Motor neuron (in vitro differentiated cells): Measurements from ENCODE around the gene SLC38A5. TPM values are rescaled to one million over a fixed set of nuclear protein-coding genes. Genes with fewer than 3 reads are reported as not detected.
"Not testable (repeated sequence)": the region's sequence is repeated elsewhere in the genome, so short reads cannot be mapped to it uniquely, and the experiment has no call there.

Experiments
- ATAC-seq, 8 experiments: fragments of 200-7000 bp; cut with Tn5 transposase; replicated peaks in 6 of 8; 2 replicates each; pipeline ENCODE4 v1.8.0; 2021; ENCODE audit warnings: mild to moderate bottlenecking in 8 of 8, moderate library complexity in 8 of 8
- H3K27ac ChIP-seq, 2 donors: fragments of 250-450 bp; sonication (Bioruptor Pico); 2 replicates each; pipeline ENCODE4 v1.9.0; 2021; ENCODE audit warnings: antibody characterized with exemption in 2 of 2, mild to moderate bottlenecking in 2 of 2, moderate library complexity in 1 of 2
- H3K4me1 ChIP-seq, 2 donors: fragments of 250-450 bp; sonication (Bioruptor Pico); replicated peaks in 1 of 2; 2 replicates each; pipeline ENCODE4 v1.6.1; 2021; ENCODE audit warnings: antibody characterized with exemption in 2 of 2, mild to moderate bottlenecking in 2 of 2, moderate library complexity in 1 of 2
- H3K4me3 ChIP-seq, 5 donors: fragments of 250-450 bp; sonication (Bioruptor Pico); 2 replicates each; pipeline ENCODE4 v1.9.0; 2021; ENCODE audit warnings: antibody characterized with exemption in 5 of 5, mild to moderate bottlenecking in 5 of 5, moderate library complexity in 4 of 5
- WGBS, 10 experiments: fragments of 450-650 bp; shearing (Covaris generic); methylation state at CpG; one replicate each; pipeline ENCODE4 v1.0.0; 2022; 5-methylcytosine and 5-hydroxymethylcytosine counted together
- in situ Hi-C, 9 experiments: fragments of 400-800 bp; cut with MboI; loops; one replicate each; pipeline ENCODE4 v1.15.0; 2021; ENCODE audit warnings: low sequenced_read_pairs in 9 of 9, low pct_unique_long_range_greater_than_20kb in 2 of 9; ENCODE audit not compliant: unreplicated experiment in 9 of 9
- total RNA-seq, 8 experiments: library from RNA; unstranded; fragments of 300-600 nt; gene quantifications; 2 replicates each; pipeline versions ENCODE4 v1.2.3 to v1.2.4, GENCODE V29; 2022

Gene SLC38A5
- total RNA-seq = 100 to 1,000 TPM in 2 of 8 experiments, 10 to 100 TPM in 1, 1 to 10 TPM in 4, under 1 TPM in 1; 0.27 to 169 (median 2.6) TPM

- H3K27ac ChIP-seq = no peak within 1 kb of the TSS
- peaks cover 4 to 29% of the 10 kb centered on the region in 2 donors for H3K4me1 ChIP-seq
- peak in 1 of 8 experiments; percentile 5 for ATAC-seq
- peak within 1 kb of the TSS in 2 of 5 donors; percentile 19 to 20 for H3K4me3 ChIP-seq
- in situ Hi-C loops = no loop called here
- WGBS, 10 experiments = 34% methylated on average over 4 of the region's 18 CpGs; no CpG with 5 or more reads in 9 of the 10 experiments
Observed at GRCh38 chrX:48470110-48470832, at the start of gene SLC38A5. Gene SLC38A5 (minus strand): TSS chrX:48470260. CDS start chrX:48467924, 2,336 bp downstream.

GRCh38 chrX:48519481-48519880, 49.4 kb upstream of the SLC38A5 start:
- in situ Hi-C loops, H3K4me3 ChIP-seq, H3K4me1 ChIP-seq, H3K27ac ChIP-seq, ATAC-seq: not testable (repeated sequence)
- WGBS, 10 experiments = 60 to 87% (median 80%) methylated on average over 1 to 3 of the region's 4 CpGs; no CpG with 5 or more reads in 7 of the 10 experiments

- no peak overlapping the region for H3K27ac ChIP-seq
- no peak overlapping the region for H3K4me3 ChIP-seq
- ATAC-seq = no peak
- WGBS, 10 experiments = 60 to 92% methylated on average over 1 to 2 of the region's 5 CpGs; no CpG with 5 or more reads in 8 of the 10 experiments
- in situ Hi-C loops = no loop called here
- H3K4me1 ChIP-seq = peaks cover 0 to 2% of the 10 kb centered on the region in 2 donors
Observed at GRCh38 chrX:48516987-48517386, 46.9 kb upstream of the SLC38A5 start.

- in situ Hi-C loops = no loop called here
- Histone ChIP-seq H3K27ac (no peak overlapping the region), H3K4me1 (peaks cover 0 to 2% of the 10 kb centered on the region in 2 donors), H3K4me3 (no peak overlapping the region)
- WGBS, 10 experiments = 53 to 100% (median 80%) methylated on average over 1 to 6 of the region's 10 CpGs; no CpG with 5 or more reads in 5 of the 10 experiments
- ATAC-seq = no peak
Observed at GRCh38 chrX:48516285-48516684, 46.2 kb upstream of the SLC38A5 start.

GRCh38 chrX:48515842-48516241, 45.8 kb upstream of the SLC38A5 start:
- Histone ChIP-seq H3K27ac (no peak overlapping the region), H3K4me1 (no peaks in the 10 kb centered on the region), H3K4me3 (no peak overlapping the region)
- 88 to 100% (median 100%) methylated on average over 1 to 6 of the region's 10 CpGs; no CpG with 5 or more reads in 7 of the 10 experiments for WGBS, 10 experiments
- in situ Hi-C loops = no loop called here
- no peak for ATAC-seq

- WGBS, 10 experiments = 51 to 100% (median 88%) methylated on average over 1 to 7 of the region's 9 CpGs; no CpG with 5 or more reads in 6 of the 10 experiments
- in situ Hi-C loops = no loop called here
- H3K4me1 ChIP-seq = no peaks in the 10 kb centered on the region
- no peak overlapping the region for H3K4me3 ChIP-seq
- no peak overlapping the region for H3K27ac ChIP-seq
- no peak for ATAC-seq
Observed at GRCh38 chrX:48514868-48515460, 44.9 kb upstream of the SLC38A5 start.

- WGBS, 10 experiments = 37 to 100% (median 80%) methylated on average over 1 to 2 of the region's 16 CpGs; no CpG with 5 or more reads in 5 of the 10 experiments
- Histone ChIP-seq H3K4me1 (no peaks in the 10 kb centered on the region), H3K27ac (no peak overlapping the region), H3K4me3 (no peak overlapping the region)
- no peak for ATAC-seq
- in situ Hi-C loops = no loop called here
Observed at GRCh38 chrX:48514126-48514806, 44.2 kb upstream of the SLC38A5 start.

GRCh38 chrX:48513670-48514069, 43.6 kb upstream of the SLC38A5 start:
- no peak for ATAC-seq
- Histone ChIP-seq H3K27ac (no peak overlapping the region), H3K4me1 (no peaks in the 10 kb centered on the region), H3K4me3 (no peak overlapping the region)
- in situ Hi-C loops = no loop called here
- 53 to 80% (median 80%) methylated on average over 1 to 4 of the region's 4 CpGs; no CpG with 5 or more reads in 6 of the 10 experiments for WGBS, 10 experiments

- Histone ChIP-seq H3K27ac (no peak overlapping the region), H3K4me1 (no peaks in the 10 kb centered on the region), H3K4me3 (no peak overlapping the region)
- ATAC-seq = no peak
- 58% methylated on average over 5 of the region's 20 CpGs; no CpG with 5 or more reads in 9 of the 10 experiments for WGBS, 10 experiments
- in situ Hi-C loops = no loop called here
Observed at GRCh38 chrX:48512371-48512935, 42.4 kb upstream of the SLC38A5 start.

GRCh38 chrX:48511560-48511959, 41.5 kb upstream of the SLC38A5 start:
- Histone ChIP-seq H3K4me3 (no peak overlapping the region), H3K27ac (no peak overlapping the region), H3K4me1 (no peaks in the 10 kb centered on the region)
- 0 to 80% (median 33%) methylated on average over 1 of the region's 4 CpGs; no CpG with 5 or more reads in 7 of the 10 experiments for WGBS, 10 experiments
- in situ Hi-C loops = no loop called here
- ATAC-seq = no peak

- Histone ChIP-seq H3K4me3 (peak overlapping the region; percentile 53 to 88 (median 73)), H3K27ac (peak overlapping the region in 1 of 2 donors; percentile 69), H3K4me1 (no peaks in the 10 kb centered on the region)
- ATAC-seq = no peak
- 32% methylated on average over 3 of the region's 11 CpGs; no CpG with 5 or more reads in 9 of the 10 experiments for WGBS, 10 experiments
- in situ Hi-C loops = no loop called here
Observed at GRCh38 chrX:48509619-48510018, 39.6 kb upstream of the SLC38A5 start.

GRCh38 chrX:48509245-48509590, 39.2 kb upstream of the SLC38A5 start:
- peak in 6 of 8 experiments; percentile 10 to 57 (median 50) for ATAC-seq
- Histone ChIP-seq H3K4me1 (no peaks in the 10 kb centered on the region), H3K4me3 (peak overlapping the region; percentile 53 to 88 (median 73)), H3K27ac (peak overlapping the region; percentile 69 to 79)
- WGBS, 10 experiments = 0% methylated on average over 1 of the region's 16 CpGs; no CpG with 5 or more reads in 8 of the 10 experiments
- in situ Hi-C loops = no loop called here
